Stimulated activated CD4-positive, alpha-beta T cell treated with anti-CD3 and anti-CD28 coated beads, Interleukin-2, amount 100 ng/mL, for 4 hours (primary cell): ENCODE measurements around the gene POGLUT2.
"Not testable (repeated sequence)": the region's sequence is repeated elsewhere in the genome, so short reads cannot be mapped to it uniquely, and the experiment has no call there.

Experiments
- DNase-seq: peaks from one replicate; pipeline ENCODE4 v3.0.0-alpha.2; 2020; ENCODE audit warnings: low read depth

Gene POGLUT2

GRCh38 chr13:102805680-102806079, 6.9 kb upstream of the POGLUT2 start:
- no peak for DNase-seq

DNA sequence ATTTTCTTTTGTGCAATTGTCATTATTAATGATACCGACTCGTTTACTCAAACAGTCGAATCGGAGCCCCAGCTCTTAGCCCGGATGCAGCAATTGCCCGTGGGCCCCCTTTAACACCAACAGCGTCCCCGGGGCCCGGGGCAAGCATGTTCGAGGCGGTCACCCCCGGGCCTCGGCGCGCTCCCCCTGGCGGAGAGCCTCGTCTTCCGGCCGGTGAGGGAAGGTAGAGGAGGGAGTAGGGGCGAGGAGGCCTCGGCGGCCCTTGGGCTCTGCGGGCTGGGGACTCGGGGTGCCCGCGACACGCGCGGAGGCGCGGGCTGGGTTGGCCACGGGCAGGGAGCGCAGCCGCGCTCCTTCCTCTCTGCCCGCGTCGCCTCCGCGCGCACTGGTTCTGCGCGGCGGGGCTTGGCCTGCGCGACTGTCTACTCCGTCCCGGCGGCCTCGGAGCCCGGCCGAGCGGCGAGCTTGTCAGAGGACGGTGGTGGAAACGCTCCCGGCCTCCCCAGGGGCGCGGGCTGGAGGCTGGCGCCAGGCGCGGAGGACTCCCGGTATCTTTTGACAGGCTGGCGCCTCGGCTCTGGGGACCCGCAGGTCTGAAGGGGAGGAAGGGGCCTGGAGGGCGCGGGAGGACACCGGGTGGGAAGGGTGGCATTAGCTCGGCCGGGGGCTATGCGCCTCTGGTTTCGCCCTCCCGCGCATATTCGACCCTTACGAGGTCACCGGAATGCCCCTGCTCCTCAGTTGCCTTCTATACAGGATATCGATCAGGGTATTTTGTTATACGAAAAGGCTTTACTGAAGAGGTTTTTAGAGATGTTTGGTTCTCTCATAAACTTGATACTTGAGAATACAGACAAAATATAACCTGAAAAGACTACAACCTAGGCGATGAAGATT, 1.6 kb upstream of the POGLUT2 start:
- peak; percentile 67 for DNase-seq

GRCh38 chr13:102799426-102800144, 809 bp upstream of the POGLUT2 start:
- no peak for DNase-seq

- no peak for DNase-seq
Observed at GRCh38 chr13:102793611-102794355, 5.0 kb downstream of the POGLUT2 start.

DNA sequence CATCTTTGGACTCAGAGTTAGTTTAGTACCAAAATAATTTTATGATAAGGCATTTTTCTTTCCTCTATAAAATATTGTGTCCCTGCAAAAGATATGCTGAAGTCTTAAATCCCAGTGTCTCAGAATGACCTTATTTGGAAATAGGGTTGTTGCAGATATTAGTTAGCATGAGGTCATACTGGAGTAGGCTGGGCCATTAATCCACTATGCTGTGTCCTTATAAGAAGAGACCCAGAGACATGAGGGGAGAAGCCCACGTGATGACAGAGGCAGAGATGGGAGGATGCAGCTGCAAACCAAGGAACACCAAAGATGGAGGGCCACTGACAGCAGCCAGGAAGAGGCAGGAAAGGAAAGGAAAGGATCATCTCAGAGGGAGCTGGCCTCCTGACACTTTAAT, 6.4 kb downstream of the POGLUT2 start:
- no peak for DNase-seq

- no peak for DNase-seq
Observed at GRCh38 chr13:102788683-102789082, 10.1 kb downstream of the POGLUT2 start.

DNA sequence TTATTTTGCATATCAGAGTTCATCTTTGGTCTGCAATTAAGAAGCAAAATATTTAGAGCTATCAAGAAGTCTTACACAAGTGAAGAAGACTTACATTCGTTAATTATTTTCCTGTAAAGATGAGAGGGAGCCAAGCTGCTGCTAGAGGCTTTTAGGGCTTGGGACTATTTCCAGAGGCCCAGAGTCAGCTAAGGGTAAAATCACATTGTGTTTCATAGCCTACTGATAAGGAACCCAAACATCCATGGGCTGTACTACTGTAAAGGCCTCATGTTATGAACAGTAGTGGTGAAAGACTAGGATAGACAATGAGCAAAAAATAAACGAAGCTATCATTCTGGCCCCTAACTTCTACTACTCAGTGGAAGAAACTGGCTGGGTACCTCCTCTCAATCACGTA, 14.3 kb downstream of the POGLUT2 start:
- no peak for DNase-seq

DNA sequence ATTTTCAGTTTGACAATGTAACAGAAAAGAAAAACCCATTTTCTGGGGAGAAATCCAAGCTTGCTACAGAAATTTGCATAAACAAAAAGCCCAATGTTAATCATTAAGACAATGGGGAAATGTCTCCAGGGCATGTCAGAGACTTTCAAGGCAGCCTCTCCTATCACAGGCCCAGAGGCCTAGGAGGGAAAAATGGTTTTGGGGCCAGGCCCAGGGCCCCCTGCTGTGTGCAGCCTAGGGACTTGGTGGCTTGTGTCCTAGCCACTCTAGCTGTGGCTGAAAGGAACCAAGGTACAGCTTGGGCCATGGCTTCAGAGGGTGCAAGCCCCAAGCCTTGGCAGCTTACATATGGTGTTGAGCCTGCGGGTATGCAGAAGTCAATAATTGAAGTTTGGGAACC, 17.2 kb downstream of the POGLUT2 start:
- no peak for DNase-seq

- not testable (repeated sequence) for DNase-seq
Observed at GRCh38 chr13:102780656-102781055, 18.1 kb downstream of the POGLUT2 start.

DNA sequence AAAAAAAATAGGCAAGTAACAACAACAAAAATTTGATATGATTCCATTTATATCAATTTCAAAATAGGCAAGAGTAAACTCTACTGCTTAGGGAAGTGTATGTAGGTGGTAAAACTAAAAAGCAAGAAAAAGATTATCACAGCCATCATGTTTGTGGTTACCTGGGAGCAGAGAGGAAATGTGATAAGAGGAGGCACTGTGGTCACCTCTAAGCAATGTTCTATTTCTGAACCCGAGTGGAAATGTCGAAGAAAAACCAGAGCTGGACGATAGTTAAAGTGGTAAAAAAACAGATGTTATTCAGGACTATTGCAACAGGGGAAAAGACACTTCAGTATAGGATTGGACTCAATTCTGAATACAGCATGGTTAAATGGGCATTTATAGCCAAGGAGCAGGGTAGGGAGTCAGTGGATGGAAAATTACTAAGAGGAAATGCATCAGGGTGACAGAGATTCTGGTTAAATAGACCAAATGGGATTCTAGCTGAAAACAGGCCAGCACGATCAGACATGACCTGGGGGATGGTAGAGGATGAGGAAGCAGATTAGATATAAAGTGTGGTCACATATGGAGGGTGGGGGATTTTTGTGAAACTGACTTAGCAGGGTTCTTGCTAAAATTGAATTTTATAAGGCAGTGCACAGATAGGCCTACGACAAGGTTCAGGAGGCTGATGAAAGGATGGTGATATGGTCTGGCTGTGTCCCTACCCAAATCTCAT, 19.2 kb downstream of the POGLUT2 start:
- no peak for DNase-seq

- no peak for DNase-seq
Observed at GRCh38 chr13:102777736-102778135, 21.0 kb downstream of the POGLUT2 start.

- DNase-seq: no peak
Observed at GRCh38 chr13:102776271-102776670, 22.5 kb downstream of the POGLUT2 start.

DNA sequence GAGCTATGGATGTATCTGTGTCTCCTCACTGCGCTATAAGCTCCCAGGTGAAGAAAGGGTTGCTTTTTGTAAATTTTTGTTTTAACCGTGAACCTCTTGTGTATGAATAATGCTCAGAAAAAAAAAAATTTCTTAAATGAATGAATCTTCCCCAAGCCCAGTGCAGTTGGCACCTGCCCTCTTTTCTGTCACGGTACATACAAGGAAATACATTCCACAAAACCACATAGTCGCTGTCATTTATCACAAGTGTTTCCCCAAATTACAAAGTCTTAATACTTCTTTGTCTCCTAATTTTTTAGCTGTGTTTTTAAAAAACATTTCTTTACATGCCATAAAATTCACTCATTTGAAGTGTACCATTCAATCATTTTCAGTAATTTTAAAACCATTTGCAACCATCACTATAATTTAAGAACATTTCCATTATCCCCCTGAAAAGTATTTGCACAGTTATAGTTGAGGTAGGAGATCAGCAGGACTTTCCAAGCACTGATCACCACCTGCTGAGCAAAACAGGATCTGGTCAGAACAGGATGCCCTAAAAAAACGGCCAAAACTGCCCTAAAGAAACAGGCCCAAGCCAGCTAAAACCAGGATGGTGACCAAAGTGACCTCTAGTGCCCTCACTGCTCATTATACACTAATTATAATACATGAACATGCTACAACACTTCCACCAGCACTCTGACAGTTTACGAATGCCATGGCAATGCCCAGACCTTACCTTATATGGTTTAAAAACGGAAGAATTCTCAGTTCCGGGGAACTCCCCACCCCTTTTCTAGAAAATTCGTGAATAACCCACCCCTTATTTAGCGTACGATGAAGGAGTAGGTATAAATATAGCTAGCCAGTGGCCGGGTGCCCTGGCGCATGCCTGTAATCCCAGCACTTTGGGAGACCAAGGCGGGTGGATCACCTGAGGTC, 23.9 kb downstream of the POGLUT2 start:
- no peak for DNase-seq

GRCh38 chr13:102774214-102774568, 24.6 kb downstream of the POGLUT2 start:
- DNase-seq: no peak

DNA sequence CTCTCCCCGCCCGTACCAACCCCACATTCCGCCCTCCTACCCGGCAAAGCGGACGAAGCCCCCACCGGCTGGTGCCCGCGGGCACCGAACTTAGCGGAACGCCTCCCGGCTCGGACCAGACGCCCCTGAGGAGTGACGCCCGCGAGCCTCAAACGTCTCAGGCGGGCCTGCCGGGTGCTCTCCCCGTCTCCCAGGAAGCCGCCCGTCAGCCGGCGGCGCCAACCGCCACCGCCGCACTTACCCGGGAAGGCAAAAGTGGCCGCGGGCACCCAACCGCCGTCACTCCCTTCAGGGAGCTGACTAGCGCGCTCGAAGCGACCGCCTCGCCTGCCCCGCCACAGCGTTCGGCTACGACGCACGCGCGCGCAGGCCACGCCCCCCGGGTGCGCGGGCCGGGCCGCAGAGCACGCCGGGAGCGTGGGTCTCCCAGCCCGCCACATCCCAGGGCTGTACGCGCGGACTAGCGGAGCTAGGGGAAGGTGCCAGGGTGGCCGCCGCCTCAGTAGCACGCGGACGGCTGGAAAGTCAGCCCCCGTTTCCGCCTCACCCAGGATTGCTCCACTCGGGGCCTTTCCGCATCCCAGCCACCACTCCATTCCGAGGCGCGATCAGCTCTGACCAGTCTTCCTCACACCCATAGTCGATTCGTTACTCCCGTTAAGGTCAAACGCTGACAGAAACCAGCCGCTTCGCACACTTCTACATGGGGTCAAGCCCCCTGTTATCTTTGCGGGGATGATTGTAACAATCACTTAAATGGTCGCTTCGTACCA, 25.1 kb downstream of the POGLUT2 start, which contains the start of gene TEX30:
Gene TEX30, minus strand, starts transcription at position 346 of the 773 bp plus-strand sequence. CDS start 3,760 bp downstream, outside the sequence.
- DNase-seq: peak; percentile 81

- no peak for DNase-seq
Observed at GRCh38 chr13:102772042-102772425, 26.7 kb downstream of the POGLUT2 start.

DNA sequence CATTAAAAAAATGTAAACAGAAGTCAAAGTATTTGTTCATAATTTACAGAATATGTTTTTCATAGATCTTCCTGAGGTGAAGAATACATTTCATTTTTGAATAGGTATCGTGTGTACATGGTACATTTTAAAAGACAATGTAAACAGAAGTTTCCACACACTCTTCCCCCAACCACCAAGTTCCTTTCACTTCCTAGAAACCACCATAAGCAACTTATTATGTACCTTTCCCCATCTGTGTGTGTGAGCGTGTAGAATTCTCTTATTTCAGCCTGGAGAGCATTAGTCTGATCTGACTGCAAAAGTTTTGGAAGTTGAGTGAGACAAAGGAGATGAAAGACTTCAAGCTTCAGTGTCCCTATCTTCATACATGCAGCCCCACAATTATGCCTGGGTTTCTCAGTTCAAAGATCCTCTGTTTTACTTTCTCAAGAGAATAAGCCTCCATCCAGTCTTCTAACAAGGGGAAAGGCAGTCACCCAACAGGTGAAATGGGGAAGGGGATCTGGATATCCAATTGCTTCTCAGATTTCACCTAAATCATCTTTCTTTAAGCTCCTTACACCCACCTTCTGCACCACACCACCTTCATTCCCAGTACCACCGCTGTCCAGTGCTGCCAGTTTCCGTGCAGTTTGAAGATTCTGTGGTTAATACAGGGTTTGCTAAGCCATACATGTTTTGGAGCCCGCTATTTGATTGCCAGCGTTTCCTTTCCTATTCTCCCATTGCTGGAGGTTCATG, 27.3 kb downstream of the POGLUT2 start:
- DNase-seq: no peak

GRCh38 chr13:102770435-102770834, 28.3 kb downstream of the POGLUT2 start:
- no peak for DNase-seq

DNA sequence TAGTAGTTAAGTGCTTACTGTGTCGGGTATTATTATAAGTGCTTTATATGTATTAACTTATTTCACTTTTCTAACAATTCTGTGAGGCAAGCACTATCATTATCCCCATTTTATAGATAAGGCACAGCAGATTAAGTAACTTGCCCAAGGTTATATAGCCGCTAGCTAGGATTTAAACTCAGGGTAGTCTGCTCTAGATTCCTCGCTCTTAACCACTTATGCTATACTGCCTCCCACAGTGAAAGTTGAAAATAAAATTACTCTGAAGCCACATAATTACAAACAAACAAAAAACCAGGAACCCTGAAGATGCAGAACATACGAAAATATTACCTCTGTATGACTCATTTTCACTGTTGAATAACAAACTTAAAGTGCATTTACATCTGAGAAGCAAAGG, 29.1 kb downstream of the POGLUT2 start:
- no peak for DNase-seq
